HepG2 (cell line): ENCODE measurements around the gene ARHGAP15. TPM values are rescaled to one million over a fixed set of nuclear protein-coding genes. Genes with fewer than 3 reads are reported as not detected.

Experiments
- ATAC-seq: fragments of 200-7000 bp; cut with Tn5 transposase; 3 replicates; pipeline ENCODE4 v1.9.1; 2020; ENCODE audit warnings: mild to moderate bottlenecking, moderate library complexity
- BruUV-seq: library from RNA; stranded (reverse); fragments of 400-500 nt; replicated peaks from 2 replicates; lab custom pipeline; 2021; lab: Mats Ljungman, UMichigan
- CTCF ChIA-PET: fragments of 300-600 bp; formaldehyde crosslinking; extraction: SDS; loops from one replicate; lab custom pipeline; 2021; ENCODE audit warnings: low total read pairs, inconsistent platforms, low intra/inter-chr PET ratio; lab: Yijun Ruan, JAX
- POLR2A ChIA-PET: fragments of 350-600 bp; sonication (Branson Sonifier 250); formaldehyde crosslinking; loops from one replicate; lab custom pipeline; 2020; ENCODE audit warnings: antibody characterized with exemption, inconsistent platforms; lab: Yijun Ruan, JAX
- DNase-seq: peaks from one replicate; pipeline ENCODE4 v3.0.0-alpha.2; 2015; ENCODE audit warnings: low spot score
- FAIRE-seq: peaks from 3 replicates; lab custom pipeline; 2011; peaks lifted over from hg19 to GRCh38; lab: Jason Lieb, UNC
- H2AFZ ChIP-seq: one replicate; pipeline ENCODE4 v1.6.1; 2011; ENCODE audit warnings: low read length, inconsistent platforms
- H3K27ac ChIP-seq: fragments of 300-600 bp; 3 replicates; pipeline ENCODE4 v1.8.0; 2011; ENCODE audit warnings: mixed run types, mild to moderate bottlenecking, mixed read lengths, low read length, inconsistent platforms; ENCODE audit not compliant: insufficient read depth; ENCODE audit errors: extremely low read length
- H3K27me3 ChIP-seq, 2 experiments: fragments of 200-600 bp in 1 of 2; 2 replicates in 1 of 2; 3 replicates in 1 of 2; pipeline versions ENCODE4 v1.6.0 to v1.8.0; 2011; ENCODE audit warnings: low read length in 2 of 2, mild to moderate bottlenecking in 2 of 2, moderate library complexity in 2 of 2, inconsistent platforms in 1 of 2; ENCODE audit not compliant: insufficient read depth in 2 of 2, control insufficient read depth in 1 of 2
- H3K36me3 ChIP-seq, 2 experiments: fragments of 200-600 bp in 1 of 2; replicated peaks in 1 of 2; 2 replicates in 1 of 2; 3 replicates in 1 of 2; pipeline versions ENCODE4 v1.5.1 to v1.8.0; 2011; ENCODE audit warnings: low read length in 2 of 2, inconsistent platforms in 1 of 2; ENCODE audit not compliant: insufficient read depth in 2 of 2, control insufficient read depth in 1 of 2
- H3K4me1 ChIP-seq: 2 replicates; pipeline ENCODE4 v1.5.1; 2012; ENCODE audit warnings: low read length, inconsistent platforms; ENCODE audit not compliant: insufficient read depth
- H3K4me2 ChIP-seq: 2 replicates; pipeline ENCODE4 v1.6.0; 2011; ENCODE audit warnings: low read depth, low read length, inconsistent platforms
- H3K4me3 ChIP-seq, 3 experiments: fragments of 200-600 bp in 1 of 3; sonication (generic), shearing (Covaris generic) in 1 of 3; replicated peaks in 1 of 3; 2 replicates each; pipeline ENCODE4 v1.5.1; 2011 to 2016; ENCODE audit warnings: low read length in 3 of 3, inconsistent platforms in 2 of 3, low read depth in 2 of 3, mild to moderate bottlenecking in 2 of 3, control low read depth in 1 of 3, mixed read lengths in 1 of 3; ENCODE audit not compliant: insufficient read depth in 1 of 3
- H3K79me2 ChIP-seq: one replicate; pipeline ENCODE4 v1.6.1; 2011; ENCODE audit warnings: low read length, inconsistent platforms; ENCODE audit not compliant: insufficient read depth
- H3K9ac ChIP-seq: 2 replicates; pipeline ENCODE4 v1.6.0; 2011; ENCODE audit warnings: mild to moderate bottlenecking, low read depth, low read length, inconsistent platforms; ENCODE audit not compliant: insufficient read depth
- H3K9me3 ChIP-seq: 2 replicates; pipeline ENCODE4 v1.5.1; 2012; ENCODE audit warnings: mild to moderate bottlenecking, low read length
- H4K20me1 ChIP-seq: 2 replicates; pipeline ENCODE4 v1.6.0; 2011; ENCODE audit warnings: inconsistent platforms, mild to moderate bottlenecking, low read length, moderate library complexity; ENCODE audit not compliant: insufficient read depth
- E2F5 ChIP-seq: sonication (generic); formaldehyde crosslinking; conservative IDR thresholded peaks from 2 replicates; pipeline ENCODE4 v1.4.0; 2020; ENCODE audit warnings: missing genetic modification reagents
- GATAD2A ChIP-seq: IDR thresholded peaks from 2 replicates; pipeline ENCODE4 v1.6.1; 2016
- HNRNPUL1 ChIP-seq: fragments of 200-400 bp; formaldehyde crosslinking; IDR thresholded peaks from 2 replicates; pipeline ENCODE4 v1.6.1; 2017; ENCODE audit warnings: low read depth, mild to moderate bottlenecking, low read length, moderate library complexity
- LCORL ChIP-seq, 2 experiments: fragments of 450-650 bp in 1 of 2; sonication (generic) in 1 of 2; formaldehyde crosslinking in 1 of 2; IDR thresholded peaks; 2 replicates each; pipeline versions ENCODE4 v1.5.0 to v1.6.1; 2017 to 2020; ENCODE audit warnings: antibody characterized with exemption in 1 of 2, missing genetic modification reagents in 1 of 2
- POGK ChIP-seq: sonication (generic); formaldehyde crosslinking; conservative IDR thresholded peaks from 2 replicates; pipeline ENCODE4 v1.8.0; 2022; ENCODE audit warnings: mild to moderate bottlenecking, moderate library complexity, missing genetic modification reagents
- RFX5 ChIP-seq: IDR thresholded peaks from 2 replicates; pipeline ENCODE4 v1.6.1; 2011; ENCODE audit warnings: low read depth, low read length, improper control_type of control experiment
- SNAPC4 ChIP-seq: sonication (generic); formaldehyde crosslinking; IDR thresholded peaks from 2 replicates; pipeline ENCODE4 v1.4.0; 2020; ENCODE audit warnings: mild to moderate bottlenecking, missing genetic modification reagents
- TCF7 ChIP-seq: sonication (generic); IDR thresholded peaks from 2 replicates; pipeline ENCODE4 v1.6.1; 2016; ENCODE audit warnings: antibody characterized with exemption, low read depth
- ZBTB26 ChIP-seq: IDR thresholded peaks from 2 replicates; pipeline ENCODE4 v1.6.1; 2016; ENCODE audit warnings: missing compliant biosample characterization, missing genetic modification reagents, borderline replicate concordance
- ZNF383 ChIP-seq: sonication (generic); formaldehyde crosslinking; IDR thresholded peaks from 2 replicates; pipeline ENCODE4 v1.4.0; 2020; ENCODE audit warnings: missing genetic modification reagents, mild to moderate bottlenecking, borderline replicate concordance
- ZNF557 ChIP-seq: sonication (generic); formaldehyde crosslinking; IDR thresholded peaks from 2 replicates; pipeline ENCODE4 v1.4.0; 2020; ENCODE audit warnings: missing genetic modification reagents
- ZSCAN21 ChIP-seq: sonication (generic); formaldehyde crosslinking; IDR thresholded peaks from 2 replicates; pipeline ENCODE4 v1.8.0; 2022; ENCODE audit warnings: mild to moderate bottlenecking, missing genetic modification reagents, moderate library complexity, borderline replicate concordance
- WGBS: methylation state at CpG from one replicate; pipeline ENCODE4 v1.1.6; 2017; ENCODE audit warnings: low lambda C conversion rate; 5-methylcytosine and 5-hydroxymethylcytosine counted together
- in situ Hi-C: cut with HindIII; loops from 2 replicates; pipeline ENCODE4 v1.10.0; 2017; ENCODE audit warnings: low pct_unique_long_range_greater_than_20kb; ENCODE audit not compliant: extremely low pct_ligation_motif_present
- intact Hi-C: fragments of 100-400 bp; cut with micrococcal nuclease; formaldehyde crosslinking; loops from one replicate; pipeline ENCODE4 v1.10.0; 2022; ENCODE audit not compliant: unreplicated experiment
- polyA plus RNA-seq, 8 experiments: library from polyadenylated mRNA; depleted of rRNA in 3 of 8; stranded (reverse) in 7 of 8; unstranded in 1 of 8; fragments of >200 nt; fragmentation: Illumina TruSeq in 4 of 8; extraction: Trizol in 4 of 8; gene quantifications; 2 replicates each; pipeline versions ENCODE4 v1.2.1 to v1.2.3, GENCODE V29; 2011 to 2016; ENCODE audit warnings: low read depth in 4 of 8, missing spikeins in 1 of 8, mixed read lengths in 1 of 8; ENCODE audit not compliant: insufficient read depth in 1 of 8
- total RNA-seq, 5 experiments: library from RNA; depleted of rRNA; stranded (reverse); fragments of >200 nt; fragmentation: Illumina TruSeq; extraction: Trizol; gene quantifications; 2 replicates each; pipeline ENCODE4 v1.2.3, GENCODE V29; 2016; ENCODE audit warnings: low read depth in 1 of 5

The ARHGAP15 gene
- total and polyA plus RNA-seq, 2 of the 13 experiments (the other 11 are each of a cell fraction or from before 2014, with no cell fraction given): 0.04 TPM; not detected in 1

- in situ Hi-C loops: no loop called here
- Histone ChIP-seq H4K20me1 (no peaks in the 10 kb centered on the region), H3K36me3 (no peaks in the 10 kb centered on the region), H3K9ac (no peak overlapping the region), H2AFZ (no peak overlapping the region), H3K4me1 (no peaks in the 10 kb centered on the region), H3K79me2 (no peaks in the 10 kb centered on the region), H3K4me2 (no peak overlapping the region), H3K27me3 (no peaks in the 10 kb centered on the region), H3K4me3 (no peak overlapping the region), H3K9me3 (no peaks in the 10 kb centered on the region), H3K27ac (no peak overlapping the region)
- ChIA-PET POLR2A (no interaction called here), CTCF (no interaction called here)
- 5% methylated on average over 2 of the region's 2 CpGs for WGBS
- BruUV-seq: no TSS peak
- intact Hi-C loops: no loop called here
- FAIRE-seq: no peak
- ATAC-seq: no peak
- DNase-seq: no peak
- TF ChIP-seq ZNF383 (CRISPR knock-in tag) (no peak), SNAPC4 (CRISPR knock-in tag) (no peak), GATAD2A (CRISPR knock-in tag) (no peak), LCORL (IDR thresholded peaks at IDR 0.05) (no peak), LCORL (CRISPR knock-in tag; IDR thresholded peaks at IDR 0.05) (no peak), HNRNPUL1 (no peak), E2F5 (no peak), TCF7 (no peak), ZSCAN21 (CRISPR knock-in tag) (no peak), ZNF557 (CRISPR knock-in tag) (no peak), RFX5 (no peak), ZBTB26 (CRISPR knock-in tag) (no peak), POGK (CRISPR knock-in tag) (no peak)
Observed at GRCh38 chr2:143600116-143600515, 470.9 kb downstream of the ARHGAP15 start.
